ENCODE data around the gene RPP25. TPM values are rescaled to one million over a fixed set of nuclear protein-coding genes. Genes with fewer than 3 reads are reported as not detected.

The RPP25 gene
- total and polyA plus RNA-seq, 2 of the 13 experiments (the other 11 are each of a cell fraction or from before 2014, with no cell fraction given): 0.05 to 0.11 TPM

DNA sequence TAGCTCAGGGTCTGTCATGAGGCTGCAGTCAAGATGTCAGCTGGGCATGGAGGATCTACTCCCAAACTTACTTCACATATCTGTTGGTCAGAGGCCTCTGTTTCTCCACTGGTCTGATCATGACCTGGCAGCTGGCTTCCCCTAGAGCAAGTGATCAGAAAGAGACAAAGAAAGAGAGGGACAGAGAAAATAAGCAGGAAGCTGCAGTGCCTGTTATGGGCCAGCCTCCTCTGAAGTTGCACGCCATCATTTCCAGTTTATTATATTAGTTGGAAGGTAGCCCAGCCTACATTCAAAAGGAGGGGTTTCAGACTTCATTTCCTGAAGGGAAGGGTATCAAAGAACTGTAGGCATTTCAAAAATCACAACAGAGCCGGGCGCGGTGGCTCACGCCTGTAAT lies 5.0 kb upstream of the RPP25 start (continued):
- TF ChIP-seq, protein P1, sequence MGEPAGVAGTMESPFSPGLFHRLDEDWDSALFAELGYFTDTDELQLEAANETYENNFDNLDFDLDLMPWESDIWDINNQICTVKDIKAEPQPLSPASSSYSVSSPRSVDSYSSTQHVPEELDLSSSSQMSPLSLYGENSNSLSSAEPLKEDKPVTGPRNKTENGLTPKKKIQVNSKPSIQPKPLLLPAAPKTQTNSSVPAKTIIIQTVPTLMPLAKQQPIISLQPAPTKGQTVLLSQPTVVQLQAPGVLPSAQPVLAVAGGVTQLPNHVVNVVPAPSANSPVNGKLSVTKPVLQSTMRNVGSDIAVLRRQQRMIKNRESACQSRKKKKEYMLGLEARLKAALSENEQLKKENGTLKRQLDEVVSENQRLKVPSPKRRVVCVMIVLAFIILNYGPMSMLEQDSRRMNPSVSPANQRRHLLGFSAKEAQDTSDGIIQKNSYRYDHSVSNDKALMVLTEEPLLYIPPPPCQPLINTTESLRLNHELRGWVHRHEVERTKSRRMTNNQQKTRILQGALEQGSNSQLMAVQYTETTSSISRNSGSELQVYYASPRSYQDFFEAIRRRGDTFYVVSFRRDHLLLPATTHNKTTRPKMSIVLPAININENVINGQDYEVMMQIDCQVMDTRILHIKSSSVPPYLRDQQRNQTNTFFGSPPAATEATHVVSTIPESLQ (CRISPR knock-in tag; conservative IDR thresholded peaks at IDR 0.05): no peak
- TF ChIP-seq ZNF747 (CRISPR knock-in tag; IDR thresholded peaks at IDR 0.05; ENCODE audit: borderline replicate concordance): no peak
- TF ChIP-seq GATAD1 (CRISPR knock-in tag; IDR thresholded peaks at IDR 0.05): no peak
- no peak for TF ChIP-seq ZNF547 (CRISPR knock-in tag; IDR thresholded peaks at IDR 0.05)
- TF ChIP-seq DZIP1 (CRISPR knock-in tag; IDR thresholded peaks at IDR 0.05): no peak
- TF ChIP-seq CHD4 (IDR thresholded peaks at IDR 0.05; ENCODE audit: borderline replicate concordance, low read length): no peak
- no peak for TF ChIP-seq SAP130 (CRISPR knock-in tag; IDR thresholded peaks at IDR 0.05; ENCODE audit: low read depth)
- no peak for TF ChIP-seq NR2F1 (CRISPR knock-in tag; IDR thresholded peaks at IDR 0.05)
- TF ChIP-seq MAFK (conservative IDR thresholded peaks at IDR 0.05 in 1 of 2, IDR thresholded peaks at IDR 0.05 in 1 of 2; ENCODE audit: low read length in 2 of 2): no peak
- TF ChIP-seq MBNL3 (CRISPR knock-in tag; conservative IDR thresholded peaks at IDR 0.05): no peak
- TF ChIP-seq SMC3 (IDR thresholded peaks at IDR 0.05; ENCODE audit: low read length): no peak
- no peak for TF ChIP-seq JUN (CRISPR knock-in tag; IDR thresholded peaks at IDR 0.05)
- no peak for TF ChIP-seq ZNF644 (CRISPR knock-in tag; IDR thresholded peaks at IDR 0.05; ENCODE audit: low read depth)

All from HepG2 (cell line).